ENCODE results near the gene HERC6. TPM values are rescaled to one million over a fixed set of nuclear protein-coding genes. Genes with fewer than 3 reads are reported as not detected.

HERC6 gene
- total and polyA plus RNA-seq, 2 experiments from 2014 or later: 3.4 to 7.3 TPM

DNA sequence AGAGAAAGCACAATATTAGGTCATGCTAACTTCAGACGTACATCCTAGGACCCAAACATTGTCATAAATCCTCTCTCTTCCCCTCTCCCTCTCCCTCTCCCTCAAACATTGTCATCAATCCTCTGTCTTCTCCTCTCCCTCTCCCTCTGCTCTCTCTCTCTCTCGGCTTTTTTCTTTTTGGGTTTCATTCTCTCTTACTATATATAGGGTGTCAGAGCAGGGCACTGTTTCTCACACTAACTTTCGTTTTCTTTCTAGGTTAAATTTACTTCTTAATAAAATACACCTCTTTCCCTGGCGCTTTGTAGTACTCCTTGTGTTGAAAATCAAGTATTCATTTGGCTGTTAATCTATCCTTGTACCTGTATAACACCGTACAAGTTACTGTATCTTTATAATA, 41.2 kb downstream of the HERC6 start (continued):
- TF ChIP-seq, protein P1, sequence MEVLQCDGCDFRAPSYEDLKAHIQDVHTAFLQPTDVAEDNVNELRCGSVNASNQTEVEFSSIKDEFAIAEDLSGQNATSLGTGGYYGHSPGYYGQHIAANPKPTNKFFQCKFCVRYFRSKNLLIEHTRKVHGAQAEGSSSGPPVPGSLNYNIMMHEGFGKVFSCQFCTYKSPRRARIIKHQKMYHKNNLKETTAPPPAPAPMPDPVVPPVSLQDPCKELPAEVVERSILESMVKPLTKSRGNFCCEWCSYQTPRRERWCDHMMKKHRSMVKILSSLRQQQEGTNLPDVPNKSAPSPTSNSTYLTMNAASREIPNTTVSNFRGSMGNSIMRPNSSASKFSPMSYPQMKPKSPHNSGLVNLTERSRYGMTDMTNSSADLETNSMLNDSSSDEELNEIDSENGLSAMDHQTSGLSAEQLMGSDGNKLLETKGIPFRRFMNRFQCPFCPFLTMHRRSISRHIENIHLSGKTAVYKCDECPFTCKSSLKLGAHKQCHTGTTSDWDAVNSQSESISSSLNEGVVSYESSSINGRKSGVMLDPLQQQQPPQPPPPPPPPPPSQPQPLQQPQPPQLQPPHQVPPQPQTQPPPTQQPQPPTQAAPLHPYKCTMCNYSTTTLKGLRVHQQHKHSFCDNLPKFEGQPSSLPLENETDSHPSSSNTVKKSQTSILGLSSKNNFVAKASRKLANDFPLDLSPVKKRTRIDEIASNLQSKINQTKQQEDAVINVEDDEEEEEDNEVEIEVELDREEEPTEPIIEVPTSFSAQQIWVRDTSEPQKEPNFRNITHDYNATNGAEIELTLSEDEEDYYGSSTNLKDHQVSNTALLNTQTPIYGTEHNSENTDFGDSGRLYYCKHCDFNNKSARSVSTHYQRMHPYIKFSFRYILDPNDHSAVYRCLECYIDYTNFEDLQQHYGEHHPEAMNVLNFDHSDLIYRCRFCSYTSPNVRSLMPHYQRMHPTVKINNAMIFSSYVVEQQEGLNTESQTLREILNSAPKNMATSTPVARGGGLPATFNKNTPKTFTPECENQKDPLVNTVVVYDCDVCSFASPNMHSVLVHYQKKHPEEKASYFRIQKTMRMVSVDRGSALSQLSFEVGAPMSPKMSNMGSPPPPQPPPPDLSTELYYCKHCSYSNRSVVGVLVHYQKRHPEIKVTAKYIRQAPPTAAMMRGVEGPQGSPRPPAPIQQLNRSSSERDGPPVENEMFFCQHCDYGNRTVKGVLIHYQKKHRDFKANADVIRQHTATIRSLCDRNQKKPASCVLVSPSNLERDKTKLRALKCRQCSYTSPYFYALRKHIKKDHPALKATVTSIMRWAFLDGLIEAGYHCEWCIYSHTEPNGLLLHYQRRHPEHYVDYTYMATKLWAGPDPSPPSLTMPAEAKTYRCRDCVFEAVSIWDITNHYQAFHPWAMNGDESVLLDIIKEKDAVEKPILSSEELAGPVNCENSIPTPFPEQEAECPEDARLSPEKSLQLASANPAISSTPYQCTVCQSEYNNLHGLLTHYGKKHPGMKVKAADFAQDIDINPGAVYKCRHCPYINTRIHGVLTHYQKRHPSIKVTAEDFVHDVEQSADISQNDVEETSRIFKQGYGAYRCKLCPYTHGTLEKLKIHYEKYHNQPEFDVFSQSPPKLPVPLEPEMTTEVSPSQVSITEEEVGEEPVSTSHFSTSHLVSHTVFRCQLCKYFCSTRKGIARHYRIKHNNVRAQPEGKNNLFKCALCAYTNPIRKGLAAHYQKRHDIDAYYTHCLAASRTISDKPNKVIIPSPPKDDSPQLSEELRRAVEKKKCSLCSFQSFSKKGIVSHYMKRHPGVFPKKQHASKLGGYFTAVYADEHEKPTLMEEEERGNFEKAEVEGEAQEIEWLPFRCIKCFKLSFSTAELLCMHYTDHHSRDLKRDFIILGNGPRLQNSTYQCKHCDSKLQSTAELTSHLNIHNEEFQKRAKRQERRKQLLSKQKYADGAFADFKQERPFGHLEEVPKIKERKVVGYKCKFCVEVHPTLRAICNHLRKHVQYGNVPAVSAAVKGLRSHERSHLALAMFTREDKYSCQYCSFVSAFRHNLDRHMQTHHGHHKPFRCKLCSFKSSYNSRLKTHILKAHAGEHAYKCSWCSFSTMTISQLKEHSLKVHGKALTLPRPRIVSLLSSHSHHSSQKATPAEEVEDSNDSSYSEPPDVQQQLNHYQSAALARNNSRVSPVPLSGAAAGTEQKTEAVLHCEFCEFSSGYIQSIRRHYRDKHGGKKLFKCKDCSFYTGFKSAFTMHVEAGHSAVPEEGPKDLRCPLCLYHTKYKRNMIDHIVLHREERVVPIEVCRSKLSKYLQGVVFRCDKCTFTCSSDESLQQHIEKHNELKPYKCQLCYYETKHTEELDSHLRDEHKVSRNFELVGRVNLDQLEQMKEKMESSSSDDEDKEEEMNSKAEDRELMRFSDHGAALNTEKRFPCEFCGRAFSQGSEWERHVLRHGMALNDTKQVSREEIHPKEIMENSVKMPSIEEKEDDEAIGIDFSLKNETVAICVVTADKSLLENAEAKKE (CRISPR knock-in tag; IDR thresholded peaks at IDR 0.05): no peak
- TF ChIP-seq, protein P2, sequence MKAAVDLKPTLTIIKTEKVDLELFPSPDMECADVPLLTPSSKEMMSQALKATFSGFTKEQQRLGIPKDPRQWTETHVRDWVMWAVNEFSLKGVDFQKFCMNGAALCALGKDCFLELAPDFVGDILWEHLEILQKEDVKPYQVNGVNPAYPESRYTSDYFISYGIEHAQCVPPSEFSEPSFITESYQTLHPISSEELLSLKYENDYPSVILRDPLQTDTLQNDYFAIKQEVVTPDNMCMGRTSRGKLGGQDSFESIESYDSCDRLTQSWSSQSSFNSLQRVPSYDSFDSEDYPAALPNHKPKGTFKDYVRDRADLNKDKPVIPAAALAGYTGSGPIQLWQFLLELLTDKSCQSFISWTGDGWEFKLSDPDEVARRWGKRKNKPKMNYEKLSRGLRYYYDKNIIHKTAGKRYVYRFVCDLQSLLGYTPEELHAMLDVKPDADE (IDR thresholded peaks at IDR 0.05): no peak
- TF ChIP-seq STAT1 (IDR thresholded peaks at IDR 0.05; ENCODE audit: unreplicated experiment): no peak

DNA sequence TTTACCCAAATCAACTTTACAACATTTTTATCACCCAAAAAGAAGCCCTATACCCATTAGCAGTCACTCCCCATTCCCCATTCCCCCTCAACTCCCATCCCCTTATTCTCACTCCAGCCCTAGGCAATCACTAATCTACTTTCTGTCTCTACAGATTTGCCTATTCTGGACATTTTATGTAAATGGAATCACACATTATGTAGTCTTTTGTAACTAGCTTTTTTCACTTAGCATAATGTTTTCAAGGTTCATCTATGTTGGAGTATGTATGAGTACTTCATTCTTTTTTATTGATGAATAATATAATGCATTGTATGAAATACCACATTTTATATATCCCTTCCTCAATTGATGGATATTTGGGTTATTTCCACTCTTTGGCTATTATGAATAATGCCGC, 42.2 kb downstream of the HERC6 start:
- Mint-ChIP-seq H3K36me3 (ENCODE audit: low read depth) (no peaks in the 10 kb centered on the region), H3K4me1 (no peaks in the 10 kb centered on the region), H3K4me3 (no peak overlapping the region), H3K27ac (no peak overlapping the region), H3K9me3 (no peaks in the 10 kb centered on the region), H3K27me3 (ENCODE audit: insufficient read depth, low read depth, poor library complexity) (no peaks in the 10 kb centered on the region)
- Histone ChIP-seq H4K20me1 (replicated peaks; ENCODE audit: insufficient read depth) (no peaks in the 10 kb centered on the region), H3K27me3 (ENCODE audit: insufficient read depth) (no peaks in the 10 kb centered on the region), H3K79me2 (replicated peaks; ENCODE audit: insufficient read depth) (no peaks in the 10 kb centered on the region), H3K4me1 (ENCODE audit: insufficient read depth) (no peaks in the 10 kb centered on the region), H3K4me3 (no peak overlapping the region), H3K36me3 (ENCODE audit: insufficient read depth) (no peaks in the 10 kb centered on the region), H3K27ac (ENCODE audit: low read depth) (no peak overlapping the region), H3F3A (replicated peaks; ENCODE audit: low read depth) (no peaks in the 10 kb centered on the region), H3K4me2 (no peak overlapping the region), H2AFZ (no peak overlapping the region), H3K9me2 (ENCODE audit: insufficient read depth) (no peaks in the 10 kb centered on the region)
- ATAC-seq: no peak
- no peak for DNase-seq (ENCODE audit: low spot score)
- no peak for TF ChIP-seq EZH2 (IDR thresholded peaks at IDR 0.05; ENCODE audit: low read depth, unreplicated experiment)
- no peak for TF ChIP-seq JUNB (IDR thresholded peaks at IDR 0.05; ENCODE audit: unreplicated experiment)
- no peak for TF ChIP-seq ZNF114 (CRISPR knock-in tag; IDR thresholded peaks at IDR 0.05)
- TF ChIP-seq NANOG (IDR thresholded peaks at IDR 0.05; ENCODE audit: borderline replicate concordance): no peak
- TF ChIP-seq, protein P1 (CRISPR knock-in tag; IDR thresholded peaks at IDR 0.05): no peak
